Measurements from ENCODE around the gene PSMD3.

The PSMD3 gene

DNA sequence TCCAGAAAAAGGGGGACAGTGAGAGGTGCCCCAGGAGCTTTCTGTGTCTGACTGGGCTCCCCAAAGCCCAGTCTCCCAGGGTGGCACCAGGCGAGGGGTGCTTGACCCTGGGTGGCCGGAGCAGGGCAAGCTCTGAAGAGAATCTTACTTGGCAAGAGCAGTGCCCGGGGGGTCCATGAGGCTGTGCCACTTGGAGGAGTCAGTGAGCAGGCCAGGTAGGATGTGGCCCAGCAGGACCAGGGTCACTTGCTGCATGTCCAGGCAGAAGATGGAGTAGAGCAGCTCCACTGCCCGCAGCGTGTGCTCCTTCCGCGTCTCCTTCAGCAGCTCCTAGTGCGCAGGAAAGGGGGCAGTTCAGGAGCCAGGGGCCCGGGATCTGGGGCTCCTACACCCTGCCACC, 41.9 kb downstream of the PSMD3 start:
- no peak for DNase-seq (ENCODE audit: low spot score)

- no peak for DNase-seq (ENCODE audit: low spot score)
Measured at GRCh38 chr17:40022961-40023541, 42.4 kb downstream of the PSMD3 start.

DNA sequence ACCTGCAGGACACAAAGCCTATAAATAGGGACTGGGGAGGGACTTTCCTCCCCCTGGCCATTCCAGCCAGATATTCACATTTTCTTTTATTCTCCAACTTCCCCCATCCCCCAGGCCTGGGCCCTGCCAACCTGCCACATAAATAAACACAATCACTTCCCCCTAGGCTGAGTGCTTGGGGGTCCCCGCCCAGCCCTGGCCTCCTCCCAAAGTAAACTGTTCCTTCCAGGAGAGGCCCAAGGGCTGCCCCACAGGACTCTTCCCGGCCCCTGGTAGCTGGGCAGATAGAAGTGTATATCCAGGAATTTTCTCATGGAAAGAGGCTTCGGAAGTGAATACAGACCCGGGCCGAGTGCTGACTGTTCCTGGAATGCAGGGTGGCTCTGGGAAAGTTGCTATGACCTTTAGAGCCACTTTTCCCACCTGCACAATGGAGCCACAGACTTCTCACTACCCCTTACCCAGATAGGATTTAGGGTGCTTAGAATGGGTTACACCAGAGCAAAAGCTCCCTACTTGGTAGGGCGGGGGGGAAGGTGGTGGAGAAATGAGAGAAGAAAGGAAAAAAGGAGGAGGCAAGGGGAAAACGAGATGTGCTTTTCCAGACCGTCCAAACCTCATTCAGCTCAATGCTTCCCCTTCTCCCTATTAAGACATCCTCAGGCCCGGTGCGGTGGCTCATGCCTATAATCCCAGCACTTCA, 43.1 kb downstream of the PSMD3 start:
- DNase-seq (ENCODE audit: low spot score) = no peak

- DNase-seq (ENCODE audit: low spot score) = no peak
Measured at GRCh38 chr17:40024901-40025300, 44.3 kb downstream of the PSMD3 start.

DNA sequence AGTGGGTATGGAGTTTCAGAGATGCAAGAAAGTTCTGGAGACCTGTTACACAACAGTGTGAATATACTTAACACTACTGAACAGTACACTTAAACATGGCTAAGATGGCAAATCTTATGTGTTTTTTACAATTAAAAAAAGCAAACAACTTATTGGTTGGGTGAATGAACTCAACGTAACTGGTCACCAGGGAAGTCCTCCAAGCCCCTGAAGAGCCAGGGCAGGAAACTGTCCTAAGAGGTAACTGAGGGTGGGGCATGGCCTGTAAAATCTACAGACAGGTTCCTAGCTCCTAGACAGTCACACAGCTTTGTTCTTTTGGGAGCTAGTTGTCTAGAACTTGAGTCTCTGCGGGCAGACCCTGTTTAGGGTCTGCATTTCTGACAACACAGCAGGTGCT, 45.0 kb downstream of the PSMD3 start:
- DNase-seq (ENCODE audit: low spot score) = no peak

- peak; percentile 60 for DNase-seq (ENCODE audit: low spot score)
Measured at GRCh38 chr17:40025991-40026815, 45.6 kb downstream of the PSMD3 start.

- peak; percentile 72 for DNase-seq (ENCODE audit: low spot score)
Measured at GRCh38 chr17:40026816-40027613, 46.4 kb downstream of the PSMD3 start.

DNA sequence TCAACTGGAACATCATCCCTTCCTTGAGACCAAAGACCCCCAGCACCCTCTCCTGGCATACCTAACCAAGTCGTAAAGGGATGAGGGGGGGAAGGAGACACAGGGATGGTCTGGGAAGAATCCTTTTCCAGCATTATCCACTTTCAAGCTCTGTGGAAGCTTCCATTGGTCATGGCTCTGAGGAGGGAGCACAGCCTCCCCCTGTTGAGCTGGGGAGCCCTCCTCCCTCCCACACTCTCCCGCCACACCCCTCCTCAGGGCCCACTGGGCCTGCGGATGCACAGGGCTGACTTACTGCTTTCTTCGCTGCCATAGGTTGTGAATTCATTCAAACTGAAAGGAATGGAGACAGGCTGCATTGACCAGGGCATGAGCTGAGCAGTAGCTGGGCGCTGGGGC, 47.0 kb downstream of the PSMD3 start:
- no peak for DNase-seq (ENCODE audit: low spot score)

GRCh38 chr17:40028595-40028994, 48.0 kb downstream of the PSMD3 start:
- no peak for DNase-seq (ENCODE audit: low spot score)

- DNase-seq (ENCODE audit: low spot score) = no peak
Measured at GRCh38 chr17:40031706-40032105, 51.1 kb downstream of the PSMD3 start.

DNA sequence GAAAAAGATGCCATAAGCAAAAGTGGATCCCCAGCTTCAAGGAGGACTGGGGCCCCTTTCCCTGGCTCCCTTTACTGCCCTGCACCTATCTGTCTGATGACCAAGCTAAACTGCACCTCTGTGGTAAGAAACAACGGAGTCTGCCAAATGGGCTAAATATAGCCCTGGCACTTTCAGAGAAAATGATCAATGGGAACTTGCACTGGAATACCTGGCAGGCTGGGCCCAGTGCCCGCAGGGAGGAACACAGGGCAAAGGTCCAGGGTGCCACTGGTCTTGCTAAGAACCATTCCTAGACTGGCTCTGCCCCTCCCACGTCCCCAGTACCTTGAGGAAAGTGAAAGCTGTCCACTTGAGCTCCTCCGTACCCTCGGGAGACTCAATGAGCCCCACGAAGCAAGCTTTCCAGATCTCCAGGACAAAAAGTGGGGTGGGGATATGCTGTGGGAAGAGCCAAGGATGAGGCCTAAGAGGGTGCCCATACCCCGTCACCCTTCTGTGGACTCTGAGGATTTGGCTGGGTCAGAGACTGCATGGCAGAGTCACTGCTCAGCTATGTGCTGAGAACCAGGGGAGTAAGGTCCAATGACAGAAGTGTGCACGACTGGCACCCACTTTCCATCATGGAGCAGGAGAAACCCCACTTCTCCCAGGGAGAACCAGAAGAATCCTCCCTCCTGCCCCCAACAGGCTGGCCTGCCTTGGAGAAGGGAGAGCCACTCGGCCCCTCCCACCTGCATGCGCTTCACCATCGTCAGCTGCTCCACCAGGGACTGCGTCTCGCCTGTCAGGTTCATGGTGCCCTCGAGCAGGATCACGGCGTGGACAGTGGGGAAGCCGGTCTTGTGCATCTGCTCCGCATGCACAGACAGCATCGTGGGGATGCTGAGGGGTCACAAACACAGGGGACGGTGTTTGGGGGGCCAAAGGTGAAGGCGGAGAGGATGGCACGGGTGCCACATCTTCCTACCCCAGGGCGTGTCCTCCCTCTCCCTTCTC, 52.0 kb downstream of the PSMD3 start:
- no peak for DNase-seq (ENCODE audit: low spot score)

- DNase-seq (ENCODE audit: low spot score) = no peak
Measured at GRCh38 chr17:40033339-40033738, 52.7 kb downstream of the PSMD3 start.

GRCh38 chr17:40034426-40035161, 54.0 kb downstream of the PSMD3 start:
- DNase-seq (ENCODE audit: low spot score) = no peak

- DNase-seq (ENCODE audit: low spot score) = no peak
Measured at GRCh38 chr17:40035162-40035559, 54.6 kb downstream of the PSMD3 start.

GRCh38 chr17:40038882-40039513, 58.4 kb downstream of the PSMD3 start:
- no peak for DNase-seq (ENCODE audit: low spot score)

DNA sequence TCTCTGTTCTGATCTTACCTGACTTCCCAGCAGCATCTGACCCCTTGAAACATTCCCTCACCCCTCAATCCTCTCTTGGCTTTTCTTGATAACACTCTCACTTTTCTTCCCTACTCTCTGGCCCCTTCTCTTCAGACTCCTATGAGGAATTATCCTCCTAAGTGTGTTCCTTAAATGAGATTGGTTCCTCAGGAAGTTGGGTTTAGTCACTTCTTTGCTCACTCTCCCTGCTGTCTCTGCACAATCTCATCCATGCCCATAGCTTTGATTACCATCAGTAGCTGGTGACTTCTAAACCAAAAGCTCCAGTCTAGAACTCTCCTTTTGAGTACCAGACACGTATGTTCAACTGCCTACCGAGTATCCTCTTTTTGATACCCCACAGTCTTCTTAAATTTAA, 60.6 kb downstream of the PSMD3 start:
- DNase-seq (ENCODE audit: low spot score) = no peak
